ENCODE measurements around the gene GRIN3A.
A peak's percentile ranks its signal among the peaks of the same experiment; 100 is the strongest.
"Not testable (repeated sequence)": the region's sequence is repeated elsewhere in the genome, so short reads cannot be mapped to it uniquely, and the experiment has no call there.

The GRIN3A gene

DNA sequence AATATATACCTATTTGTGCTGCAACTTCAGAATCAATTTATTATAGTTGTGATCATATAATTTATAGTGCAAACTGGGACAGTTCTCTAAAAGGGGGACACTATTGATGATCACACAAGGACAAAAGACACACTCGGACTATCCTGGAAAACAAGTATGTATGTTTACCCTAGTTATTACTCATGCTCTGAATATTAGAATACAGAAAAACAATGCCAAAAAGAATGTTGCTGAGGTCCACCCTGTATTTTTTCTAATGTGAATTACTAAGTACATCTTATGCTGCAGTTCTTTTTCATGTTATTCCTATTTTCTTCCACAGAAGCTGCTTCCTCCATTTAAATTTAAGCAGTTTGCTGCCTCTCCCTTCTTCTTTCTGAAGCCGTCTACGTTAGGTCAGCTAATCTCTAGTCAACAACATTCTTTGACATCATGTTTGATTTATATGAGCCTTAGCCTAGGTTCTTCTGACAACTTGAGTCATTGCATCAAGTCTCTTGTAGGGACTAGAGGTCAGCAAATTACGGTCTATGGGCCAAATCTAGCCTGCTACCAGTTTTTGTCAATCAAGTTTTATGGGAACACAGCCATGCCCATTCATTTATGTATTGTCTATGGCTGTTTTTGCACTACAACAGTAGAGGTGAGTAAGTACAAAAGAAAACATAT is 103.6 kb downstream of the GRIN3A start:
- no peak for DNase-seq

DNA sequence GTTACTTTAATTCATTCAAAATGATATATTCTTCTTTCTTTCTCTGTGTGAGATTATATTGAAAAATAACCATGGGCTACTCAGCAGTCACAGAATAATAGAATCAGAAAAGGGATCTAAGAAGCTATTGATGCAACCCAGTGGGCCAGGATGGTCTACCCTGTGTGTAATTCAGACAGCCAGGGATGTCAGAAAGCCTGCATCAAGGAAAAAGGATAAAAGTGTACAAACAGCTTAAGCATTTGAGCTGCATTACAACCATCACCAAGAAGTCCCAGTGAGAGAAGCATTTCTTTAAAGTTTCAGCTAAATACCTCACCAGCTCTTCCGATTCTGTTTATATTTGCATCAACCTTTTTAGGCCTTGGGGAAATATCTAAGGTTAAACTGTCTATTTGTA is 105.8 kb downstream of the GRIN3A start:
- DNase-seq, result no peak

DNA sequence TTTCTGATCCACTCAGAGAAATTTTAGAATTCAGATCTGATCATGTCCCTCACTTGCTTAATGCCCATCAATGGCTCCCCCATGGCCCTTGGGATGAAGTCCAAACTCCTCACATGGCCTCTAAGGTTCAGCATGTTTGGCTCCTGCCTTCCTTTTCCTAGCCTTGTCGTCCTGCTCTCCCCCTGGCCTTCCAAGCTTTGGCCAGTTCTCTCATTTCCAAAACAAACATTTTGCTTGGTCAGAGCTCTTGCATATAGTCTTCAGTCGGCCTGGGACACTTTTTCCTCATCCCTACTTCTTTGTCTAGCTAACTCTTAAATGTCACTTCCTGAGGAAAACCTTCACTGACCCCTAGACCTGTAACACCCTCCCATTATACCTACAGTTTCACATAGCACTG is 106.6 kb downstream of the GRIN3A start:
- no peak for DNase-seq

DNA sequence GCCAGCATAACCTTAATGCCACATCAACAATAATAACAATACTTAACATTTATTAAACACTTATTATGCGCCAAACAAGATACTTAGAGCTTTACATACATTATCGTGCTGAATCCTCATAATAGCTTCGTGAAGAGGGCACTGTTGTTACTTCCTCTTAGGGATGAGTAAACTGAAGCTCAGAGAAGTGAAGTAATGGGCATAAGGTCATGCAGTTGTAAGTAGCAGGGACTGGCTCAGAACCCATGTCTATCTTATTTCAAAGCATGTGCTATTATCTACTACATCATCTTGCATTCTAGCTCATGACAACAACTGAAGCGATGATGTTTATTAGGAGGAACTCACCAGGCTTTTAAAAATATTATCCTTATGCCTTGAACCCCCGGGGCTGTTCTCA is 108.8 kb downstream of the GRIN3A start:
- DNase-seq, result no peak

DNA sequence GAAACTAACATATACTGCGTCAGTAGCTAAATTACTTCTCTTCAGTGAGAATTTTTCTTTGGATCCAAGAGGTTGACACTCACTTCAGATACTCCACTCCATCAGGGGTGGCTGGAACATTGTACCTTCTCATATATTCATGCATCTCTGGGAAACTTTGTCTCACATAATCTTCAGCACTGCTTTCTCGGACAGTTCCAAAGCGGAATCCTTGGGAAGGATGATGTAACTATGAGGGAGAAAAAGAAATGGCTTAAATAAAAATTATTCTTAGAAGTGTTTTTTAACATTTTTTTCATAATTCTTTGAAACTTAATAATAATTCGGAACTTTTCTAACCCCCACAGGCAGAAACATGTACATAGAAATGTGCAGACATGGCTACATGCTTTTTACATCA is 110.3 kb downstream of the GRIN3A start:
- DNase-seq, result no peak

DNA sequence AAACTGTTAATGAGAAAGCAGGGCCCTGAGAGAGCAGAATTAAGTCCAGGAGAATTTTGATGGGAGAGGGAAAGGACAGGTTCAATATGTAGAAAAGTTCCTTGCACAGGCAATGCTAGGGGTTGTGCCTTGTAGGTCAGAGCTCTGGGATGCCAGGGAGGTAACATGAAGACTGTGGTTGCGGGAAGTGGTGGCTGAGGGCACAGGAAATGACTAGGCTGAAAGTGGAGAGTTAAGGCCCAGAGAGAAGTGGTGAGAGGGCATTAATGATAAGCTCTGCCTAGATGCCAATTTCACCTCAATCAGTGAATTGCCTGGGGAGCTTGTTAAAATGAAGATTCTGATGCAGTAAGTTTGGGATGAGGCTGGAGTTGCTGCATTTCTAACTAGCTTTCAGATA is 112.2 kb downstream of the GRIN3A start:
- DNase-seq, result no peak

DNA sequence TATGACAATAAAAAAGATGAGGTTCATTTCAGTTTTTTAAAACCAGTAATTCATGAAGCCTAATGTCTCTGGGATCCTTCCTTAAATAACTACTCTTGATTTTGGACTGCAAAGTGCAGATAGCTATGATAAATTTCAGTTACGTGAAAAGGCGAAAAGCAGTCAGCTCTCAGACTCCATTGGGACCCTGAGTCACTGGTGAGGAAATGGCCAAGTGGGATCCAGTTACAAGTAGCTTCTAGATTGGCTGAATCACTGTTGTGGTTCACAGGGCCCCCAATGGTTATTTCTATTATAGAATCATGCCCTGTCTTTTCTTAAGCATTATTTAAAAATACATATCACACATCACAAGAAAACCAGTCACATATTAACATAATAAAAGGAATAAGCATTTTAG is 112.6 kb downstream of the GRIN3A start:
- no peak for DNase-seq

DNA sequence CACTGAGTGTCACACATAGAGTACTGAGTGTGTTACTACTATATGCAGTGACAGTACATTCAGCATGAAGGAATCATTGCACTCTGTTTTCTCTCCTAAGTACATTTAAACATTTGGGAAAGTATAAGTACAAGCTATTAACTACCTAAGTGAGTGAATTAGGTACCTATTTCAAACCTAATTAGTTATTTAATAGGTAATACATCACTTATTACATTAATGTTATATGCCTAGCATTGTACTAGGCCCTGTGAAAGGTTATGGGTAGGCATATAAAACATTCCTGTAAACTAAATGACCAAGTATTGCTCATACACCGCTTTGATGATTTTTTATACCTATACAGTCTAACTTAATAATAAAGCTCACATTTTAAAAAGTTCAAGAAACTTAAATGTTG is 118.0 kb downstream of the GRIN3A start:
- DNase-seq, result no peak

DNA sequence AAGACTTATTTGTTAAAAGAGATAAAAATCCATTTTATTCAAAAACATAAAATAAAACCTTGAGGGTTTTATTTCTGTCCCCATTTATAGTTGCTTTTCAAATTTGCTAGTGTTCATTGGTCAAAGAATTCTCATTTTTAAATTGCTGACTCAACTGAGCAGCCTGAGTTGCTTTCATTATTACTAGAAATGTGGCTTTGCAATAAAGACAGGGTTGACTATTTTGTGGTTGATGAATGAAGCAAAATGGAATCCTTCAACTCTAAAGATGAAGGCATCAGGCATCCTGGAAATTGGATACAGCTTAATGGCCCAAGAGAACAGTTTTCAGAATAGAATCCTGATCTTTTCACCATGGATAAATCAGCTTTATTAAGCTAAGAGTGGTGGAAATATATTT is 119.7 kb downstream of the GRIN3A start:
- DNase-seq, result no peak

DNA sequence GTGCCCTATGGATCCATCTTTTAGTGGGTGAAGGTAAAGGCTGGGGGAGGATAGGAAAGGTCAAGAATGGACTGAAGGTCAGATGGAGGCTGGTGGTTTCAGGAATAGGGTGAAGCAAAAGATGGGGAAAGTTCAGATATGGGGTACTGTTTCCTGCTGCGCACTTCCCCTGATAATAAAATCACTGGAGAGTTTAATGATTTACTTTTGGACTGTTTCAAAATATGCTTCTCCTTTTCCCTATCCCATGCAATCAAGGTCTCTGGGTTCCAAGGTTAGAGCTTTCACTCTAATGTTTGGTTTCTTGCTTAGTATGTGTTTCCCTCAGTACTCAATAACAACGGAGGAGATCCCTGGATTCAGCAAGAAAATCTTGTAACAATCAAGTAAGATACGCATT is 132.9 kb downstream of the GRIN3A start:
- no peak for DNase-seq

DNA sequence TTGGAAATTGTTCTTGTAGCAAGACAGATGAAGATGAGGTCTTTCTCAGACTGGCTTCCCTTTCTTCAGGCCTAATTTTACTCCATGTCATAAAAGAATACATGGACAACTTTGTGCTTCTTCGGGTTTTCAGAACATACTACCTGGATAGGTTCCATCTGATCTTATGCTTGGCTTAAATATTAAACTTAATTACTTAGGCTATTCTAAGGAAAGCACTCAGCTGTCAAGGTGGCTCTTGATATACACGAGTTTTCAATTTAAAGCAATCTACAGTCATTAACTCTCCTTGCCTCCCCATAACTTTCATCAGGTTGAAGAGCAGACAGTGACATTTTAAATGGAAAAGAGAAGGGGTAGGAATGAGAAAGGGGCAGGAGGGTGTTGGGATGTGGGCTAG is 134.2 kb downstream of the GRIN3A start:
- no peak for DNase-seq

DNA sequence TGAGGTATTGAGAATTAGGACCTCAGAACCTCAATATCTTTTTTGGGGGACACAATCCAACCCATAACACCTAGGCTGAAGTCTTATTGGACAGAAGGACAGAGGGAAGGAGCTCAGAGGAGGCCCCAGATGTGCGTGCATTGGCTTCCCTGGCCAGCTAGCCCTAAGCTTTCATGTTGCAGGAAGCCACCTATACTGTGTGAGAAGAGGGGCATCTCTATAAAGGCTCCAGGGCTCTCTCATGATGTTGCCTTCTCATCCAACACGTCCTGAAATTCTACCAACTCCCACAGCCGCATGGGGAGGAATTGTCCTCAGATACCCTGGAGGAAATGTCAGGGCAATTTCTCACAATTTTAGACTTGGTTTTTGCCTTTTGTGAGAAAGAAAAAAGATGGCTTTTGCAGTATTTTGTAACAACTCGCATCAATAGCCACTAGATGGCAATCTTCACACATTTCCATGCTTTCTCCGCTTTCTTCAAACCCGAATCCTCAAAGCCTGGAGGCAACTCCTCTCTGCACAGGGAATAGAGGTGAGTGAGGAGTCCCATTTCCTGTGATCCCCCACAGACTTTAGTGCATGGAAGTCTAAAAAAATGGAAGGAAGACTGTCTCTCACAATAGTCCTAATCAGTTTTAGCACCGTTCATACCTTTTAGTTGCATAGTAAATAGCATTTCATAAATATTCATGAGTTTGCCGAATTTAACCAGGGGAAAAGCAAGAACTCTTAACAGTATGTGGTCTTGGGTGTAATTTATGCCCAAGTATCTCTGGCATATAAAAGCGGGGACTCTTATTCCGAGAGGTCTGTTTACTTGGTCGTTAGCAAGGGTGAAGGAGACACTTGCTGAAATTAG is 136.3 kb downstream of the GRIN3A start:
- peak in 8 of 51 donors; percentile 2 to 62 (median 6) for DNase-seq

DNA sequence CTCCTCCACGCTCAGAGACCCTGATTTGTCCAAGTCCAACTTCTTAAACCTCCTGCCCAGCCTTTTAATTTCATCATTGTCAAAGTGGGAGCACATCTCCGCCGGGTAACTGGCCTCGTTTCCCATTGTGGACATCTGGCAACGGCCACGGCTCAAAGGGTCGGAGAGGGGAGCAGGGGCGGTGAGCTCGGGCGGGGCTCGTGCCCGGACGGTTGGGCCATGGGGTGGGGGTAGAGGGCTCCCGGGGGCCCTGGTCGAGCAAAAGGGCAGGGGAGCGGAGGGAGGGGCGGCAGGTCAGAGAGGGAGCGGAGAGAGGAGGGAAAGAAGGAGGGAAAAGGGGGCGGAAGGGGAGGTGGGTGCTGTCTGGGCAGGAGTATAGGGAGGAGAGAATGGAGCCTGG is 143.7 kb downstream of the GRIN3A start, which contains the start of gene PPP3R2:
TSS of gene PPP3R2 (minus strand) at position 174 of the 400 bp plus-strand sequence. CDS start at position 126, 48 bp downstream.
- no peak for DNase-seq

DNA sequence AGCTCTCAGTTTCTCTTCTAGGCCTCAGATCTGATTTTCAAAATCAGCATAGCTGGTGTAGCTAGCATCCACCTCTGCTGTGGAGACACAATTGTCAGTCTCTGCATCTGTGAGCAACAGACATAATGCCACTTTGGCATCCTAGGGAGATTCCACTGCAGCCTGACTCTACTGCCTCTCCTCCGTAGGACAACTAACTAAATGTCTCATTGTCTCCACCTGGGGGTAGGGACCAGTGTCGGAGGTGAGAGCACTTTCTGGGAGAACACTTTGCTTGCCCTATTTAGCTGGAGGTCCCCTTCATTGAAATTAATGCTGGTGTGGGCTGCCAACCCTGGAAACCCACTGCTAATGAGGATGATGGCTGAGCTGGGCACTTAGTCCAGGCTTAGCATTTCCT is 145.1 kb downstream of the GRIN3A start:
- no peak for DNase-seq

DNA sequence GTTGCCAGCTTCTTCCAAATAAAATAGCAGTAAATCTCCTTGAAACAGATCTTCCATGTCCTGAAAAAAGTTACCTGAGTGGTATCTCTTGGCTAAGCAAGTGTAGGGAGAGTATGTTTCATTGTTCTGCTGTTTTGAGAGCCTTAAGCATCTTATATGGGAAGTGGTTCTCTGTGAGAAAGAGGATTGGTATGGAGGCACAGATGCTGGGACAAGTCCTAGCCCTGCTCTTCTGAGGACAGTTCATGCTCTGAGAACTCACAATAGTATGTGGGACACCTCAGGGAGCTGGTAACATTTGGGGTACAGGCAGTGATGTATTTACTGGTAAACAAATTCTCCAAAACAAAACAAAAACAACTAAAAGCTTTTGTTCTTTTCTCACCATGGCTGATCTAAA is 145.7 kb downstream of the GRIN3A start:
- DNase-seq, result no peak

DNA sequence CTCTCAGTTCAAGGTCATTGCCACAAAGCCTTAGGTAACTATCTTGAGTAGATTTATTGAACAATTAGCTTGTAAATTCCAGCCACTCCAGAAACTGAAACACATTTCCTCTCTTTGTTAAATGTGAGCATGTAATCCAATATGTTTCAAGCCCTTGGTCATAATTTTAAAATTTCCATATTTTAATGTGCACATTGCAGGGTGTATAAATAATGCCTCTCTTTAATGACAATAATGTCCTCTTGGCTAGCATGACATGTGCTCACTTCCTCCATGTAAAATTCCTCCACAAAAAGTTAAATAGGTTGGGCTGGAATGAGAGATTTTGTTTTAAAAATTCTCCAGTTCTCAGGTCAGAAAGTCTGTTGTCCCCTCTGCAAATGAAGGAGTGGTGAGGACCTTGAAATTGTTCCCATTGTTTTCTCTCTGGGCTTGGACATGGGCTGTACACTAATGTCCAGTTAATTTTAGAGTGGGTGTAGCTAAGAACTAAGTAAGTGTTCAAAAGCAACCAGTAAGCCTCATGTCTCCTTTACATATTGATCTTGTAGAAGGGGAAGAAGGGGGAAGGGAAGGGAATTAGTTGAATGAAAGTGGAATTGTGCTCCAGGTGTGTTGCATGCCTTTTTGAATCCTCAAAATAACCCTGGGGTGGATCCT is 146.5 kb downstream of the GRIN3A start:
- DNase-seq, result no peak

DNA sequence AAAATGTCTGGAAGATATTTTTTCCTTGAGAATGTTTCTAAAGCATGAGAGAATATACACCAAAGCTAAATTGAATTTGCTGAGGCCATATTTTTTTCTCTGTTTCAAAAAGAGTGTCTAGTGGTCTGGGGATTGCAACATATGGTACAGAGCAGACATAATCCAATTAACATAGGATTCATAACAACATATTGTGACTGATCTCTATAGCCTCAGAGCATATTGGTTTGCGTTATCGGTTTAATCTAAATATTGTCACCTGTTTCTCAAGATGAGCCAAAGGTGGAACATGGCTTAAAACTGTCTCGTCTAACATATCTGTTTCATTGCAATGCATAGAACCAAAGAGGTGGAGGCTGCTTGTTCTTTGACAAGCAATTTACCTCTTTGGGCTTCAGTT is 147.5 kb downstream of the GRIN3A start:
- no peak for DNase-seq

DNA sequence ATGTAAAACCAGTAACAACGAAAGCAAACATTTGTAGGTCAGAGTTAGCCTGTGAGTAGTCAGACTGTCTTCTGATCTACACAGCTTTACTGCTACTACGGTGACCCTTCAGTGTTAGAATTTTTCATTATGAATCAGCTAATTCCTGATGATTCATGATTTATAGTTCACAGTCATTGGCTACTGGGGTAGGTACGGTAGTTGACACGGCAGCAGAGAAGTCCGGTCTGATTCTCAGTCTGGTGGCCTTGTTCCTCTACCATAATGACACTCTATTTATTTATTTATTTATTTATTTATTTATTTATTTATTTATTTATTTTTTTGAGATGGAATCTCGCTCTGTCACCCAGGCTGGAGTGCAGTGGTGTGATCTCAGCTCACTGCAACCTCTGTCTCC is 148.4 kb downstream of the GRIN3A start:
- not testable (repeated sequence) for DNase-seq

DNA sequence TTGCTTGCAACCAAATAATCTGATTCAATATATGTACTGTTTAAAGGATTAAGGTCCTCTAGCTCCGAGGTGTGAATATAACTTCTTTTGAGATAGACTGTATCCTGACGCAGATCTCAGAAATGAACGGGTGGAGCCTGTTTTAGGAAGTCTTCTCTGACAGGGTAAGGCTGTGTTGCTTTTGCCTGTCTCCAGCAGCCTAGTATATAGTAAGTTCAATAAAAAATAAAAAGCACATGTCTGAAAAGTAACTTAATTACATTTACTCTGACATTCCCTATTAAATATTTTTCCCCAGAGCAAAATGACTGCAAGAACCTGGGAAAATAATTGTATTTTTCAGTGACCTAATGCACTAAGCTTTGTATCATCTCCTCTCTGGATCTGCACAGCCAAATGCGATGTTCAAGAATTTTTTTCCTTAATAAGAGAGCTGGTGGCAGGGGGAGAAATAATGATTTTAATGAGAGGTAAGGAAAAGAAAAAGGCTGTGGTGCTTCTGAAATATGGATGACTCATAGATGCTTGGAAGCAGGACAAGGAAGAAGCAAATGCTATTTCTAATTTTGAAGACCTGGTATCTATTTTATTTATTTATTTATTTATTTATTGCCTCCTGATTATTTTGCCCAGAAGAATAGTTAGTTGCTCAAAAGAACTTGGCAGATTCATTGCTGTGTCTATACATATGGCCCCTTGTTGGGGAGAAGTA is 151.0 kb downstream of the GRIN3A start:
- no peak for DNase-seq

DNA sequence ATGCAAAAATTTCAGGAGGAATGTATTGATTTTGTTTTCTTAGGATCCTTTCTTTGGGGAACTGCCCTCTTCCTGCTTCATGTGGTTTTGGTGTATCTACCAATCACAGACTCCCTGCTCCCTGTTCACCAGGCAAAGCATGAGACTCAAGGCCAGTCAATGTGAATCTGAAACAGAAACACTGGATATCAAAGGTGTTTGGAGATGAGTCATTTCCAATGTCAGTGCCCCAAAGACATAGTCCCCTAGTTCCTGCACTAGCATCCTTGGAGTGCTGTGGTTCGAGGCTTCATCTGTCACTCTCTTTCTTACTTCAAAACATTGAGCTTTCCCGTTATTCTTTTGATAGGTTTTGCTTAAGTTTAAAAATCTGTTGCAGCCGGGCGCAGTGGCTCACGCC is 151.8 kb downstream of the GRIN3A start:
- DNase-seq, result no peak

DNA sequence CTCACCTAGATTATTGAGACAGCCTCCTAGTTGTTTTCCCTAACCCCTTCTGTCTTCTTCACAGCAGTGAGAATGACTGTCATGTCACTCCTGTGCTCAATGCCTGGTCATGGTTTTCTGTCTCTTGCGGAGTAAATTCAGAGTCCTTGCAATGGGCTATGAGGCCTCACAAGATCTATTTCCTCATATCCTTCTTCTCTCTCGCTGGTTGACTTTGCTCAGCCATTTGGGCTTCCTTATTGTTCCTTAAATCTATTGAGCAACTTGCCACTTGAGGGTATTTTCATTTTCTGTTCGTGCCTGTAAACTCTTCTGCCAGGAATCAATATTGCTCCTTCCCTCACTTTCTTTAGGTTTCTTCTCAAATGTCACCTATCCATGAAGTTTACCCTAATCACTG is 152.7 kb downstream of the GRIN3A start:
- no peak for DNase-seq

DNA sequence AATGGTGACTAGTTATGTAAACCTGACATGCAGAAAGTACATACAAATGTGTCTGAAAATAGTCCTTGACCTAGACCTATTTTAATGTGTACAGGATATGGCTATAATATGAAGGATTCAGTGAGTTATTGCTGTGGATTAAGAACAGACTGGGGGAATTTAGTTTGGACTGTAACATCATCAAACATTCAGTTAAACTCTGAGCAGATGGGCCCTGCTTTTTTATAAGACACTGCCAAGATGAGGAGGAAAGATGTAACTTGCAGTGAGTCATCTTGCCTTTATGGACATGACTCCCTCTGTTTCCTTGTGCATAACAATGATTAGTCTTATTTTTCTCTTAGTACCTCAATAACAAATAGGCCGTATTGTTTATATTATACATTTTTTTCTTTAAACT is 155.9 kb downstream of the GRIN3A start:
- no peak for DNase-seq

Measured in hypothalamus (tissue), 51 donors.